Muscle layer of colon (tissue), 2 donors: ENCODE data around the gene ARHGEF6.

Experiments
- H3K27ac ChIP-seq: one replicate; pipeline ENCODE4 v1.7.0; 2013; ENCODE audit warnings: low read depth, mild to moderate bottlenecking, low read length, moderate library complexity
- H3K27me3 ChIP-seq, 2 donors: one replicate each; pipeline ENCODE4 v1.7.0; 2013; ENCODE audit warnings: low read length in 2 of 2, mild to moderate bottlenecking in 2 of 2; ENCODE audit not compliant: insufficient read depth in 2 of 2, control insufficient read depth in 1 of 2
- H3K36me3 ChIP-seq: one replicate; pipeline ENCODE4 v1.7.0; 2013; ENCODE audit warnings: mild to moderate bottlenecking, low read length; ENCODE audit not compliant: insufficient read depth
- H3K4me1 ChIP-seq: one replicate; pipeline ENCODE4 v1.7.0; 2013; ENCODE audit warnings: mild to moderate bottlenecking, low read length; ENCODE audit not compliant: insufficient read depth
- H3K4me3 ChIP-seq, 2 donors: one replicate each; pipeline ENCODE4 v1.7.0; 2013; ENCODE audit warnings: low read length in 2 of 2, low read depth in 1 of 2, mild to moderate bottlenecking in 1 of 2, moderate library complexity in 1 of 2
- H3K9ac ChIP-seq: one replicate; pipeline ENCODE4 v1.7.0; 2013; ENCODE audit warnings: low read length
- H3K9me3 ChIP-seq: one replicate; pipeline ENCODE4 v1.7.0; 2013; ENCODE audit warnings: mild to moderate bottlenecking, low read length
- donor health status: abdominal sarcoma.
- donor health status: Adenocarcinoma of cecum.

ARHGEF6 gene

GRCh38 chrX:136687457-136687856, 93.3 kb downstream of the ARHGEF6 start:
- H3K27ac ChIP-seq, result no peak overlapping the region
- no peak overlapping the region for H3K9ac ChIP-seq

GRCh38 chrX:136684120-136684519, 96.6 kb downstream of the ARHGEF6 start:
- no peaks in the 10 kb centered on the region for H3K36me3 ChIP-seq
- no peaks in the 10 kb centered on the region for H3K4me1 ChIP-seq
- no peak overlapping the region for H3K4me3 ChIP-seq
- H3K27me3 ChIP-seq, result peaks cover 0 to 5% of the 10 kb centered on the region in 2 donors
- H3K9me3 ChIP-seq, result no peaks in the 10 kb centered on the region
- H3K27ac ChIP-seq, result no peak overlapping the region
- no peak overlapping the region for H3K9ac ChIP-seq

More at GRCh38 chrX:136687457-136687856, 93.3 kb downstream of the ARHGEF6 start:
- H3K4me3 ChIP-seq, result no peak overlapping the region
- no peaks in the 10 kb centered on the region for H3K9me3 ChIP-seq
- no peaks in the 10 kb centered on the region for H3K36me3 ChIP-seq
- H3K4me1 ChIP-seq, result no peaks in the 10 kb centered on the region
- peaks cover 0 to 5% of the 10 kb centered on the region in 2 donors for H3K27me3 ChIP-seq

DNA sequence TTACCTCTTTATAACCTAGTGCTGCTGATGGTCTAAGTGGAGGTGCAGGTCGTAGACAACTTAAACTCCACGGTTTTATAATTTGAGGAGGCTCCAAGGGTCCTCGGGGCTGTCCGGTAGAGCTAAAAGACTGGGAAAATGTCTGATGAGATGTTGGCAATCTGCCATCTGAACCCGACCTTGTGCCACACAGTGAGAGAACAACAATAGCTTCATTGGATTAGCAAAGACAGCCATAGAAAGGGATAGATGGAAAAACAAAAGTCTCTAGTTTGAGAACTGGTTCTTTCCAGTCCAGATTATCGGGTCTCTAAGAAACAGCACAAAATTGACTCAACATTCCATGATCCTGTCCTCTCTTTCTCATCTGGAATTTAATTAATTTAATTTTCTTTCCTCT, 101.2 kb downstream of the ARHGEF6 start:
- H3K4me3 ChIP-seq, result no peak overlapping the region
- H3K9ac ChIP-seq, result no peak overlapping the region
- H3K27ac ChIP-seq, result no peak overlapping the region
- no peaks in the 10 kb centered on the region for H3K4me1 ChIP-seq
- H3K27me3 ChIP-seq, result no peaks in the 10 kb centered on the region
- H3K9me3 ChIP-seq, result no peaks in the 10 kb centered on the region
- H3K36me3 ChIP-seq, result no peaks in the 10 kb centered on the region

GRCh38 chrX:136674270-136674985, 106.3 kb downstream of the ARHGEF6 start:
- Histone ChIP-seq H3K27ac (no peak overlapping the region), H3K27me3 (no peaks in the 10 kb centered on the region), H3K4me1 (no peaks in the 10 kb centered on the region), H3K4me3 (no peak overlapping the region), H3K36me3 (no peaks in the 10 kb centered on the region), H3K9ac (no peak overlapping the region), H3K9me3 (no peaks in the 10 kb centered on the region)

DNA sequence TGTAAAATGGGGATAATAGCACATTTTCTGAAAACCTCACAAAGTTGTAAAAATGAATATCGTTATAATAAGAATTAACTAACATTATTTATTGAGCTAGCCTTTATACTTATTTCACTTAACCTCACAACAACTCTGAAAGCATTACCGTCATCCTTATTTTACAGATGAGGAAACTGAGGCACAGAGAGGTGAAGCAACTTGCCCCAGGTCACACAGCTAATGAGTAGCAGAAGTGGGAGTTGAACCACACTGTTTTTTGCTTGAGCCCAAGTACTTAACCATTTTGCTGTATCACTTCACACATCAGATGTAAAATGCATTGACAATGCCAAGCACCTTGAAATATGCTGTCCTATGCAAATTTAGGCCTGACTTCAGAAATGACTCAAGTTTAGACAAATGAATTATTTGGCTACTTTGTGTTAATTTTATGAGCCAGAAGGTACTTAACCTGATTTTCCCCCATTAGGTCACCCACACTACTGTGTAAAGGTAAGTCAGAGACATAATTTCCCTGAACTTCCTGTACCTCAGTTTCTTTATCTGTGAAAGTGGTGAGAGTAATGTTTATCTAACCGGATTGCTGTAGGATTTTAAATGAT, 109.6 kb downstream of the ARHGEF6 start:
- H3K27ac ChIP-seq, result no peak overlapping the region
- no peak overlapping the region for H3K9ac ChIP-seq
- H3K4me1 ChIP-seq, result no peaks in the 10 kb centered on the region
- H3K36me3 ChIP-seq, result no peaks in the 10 kb centered on the region
- H3K27me3 ChIP-seq, result no peaks in the 10 kb centered on the region
- H3K9me3 ChIP-seq, result no peaks in the 10 kb centered on the region
- no peak overlapping the region for H3K4me3 ChIP-seq

- no peak overlapping the region for H3K27ac ChIP-seq
- H3K9ac ChIP-seq, result no peak overlapping the region
- H3K36me3 ChIP-seq, result no peaks in the 10 kb centered on the region
- H3K4me1 ChIP-seq, result no peaks in the 10 kb centered on the region
- H3K4me3 ChIP-seq, result no peak overlapping the region
- no peaks in the 10 kb centered on the region for H3K27me3 ChIP-seq
- no peaks in the 10 kb centered on the region for H3K9me3 ChIP-seq
Observed at GRCh38 chrX:136667446-136668168, 113.1 kb downstream of the ARHGEF6 start.

- Histone ChIP-seq H3K9ac (no peak overlapping the region), H3K27me3 (no peaks in the 10 kb centered on the region), H3K4me3 (no peak overlapping the region), H3K36me3 (no peaks in the 10 kb centered on the region), H3K9me3 (no peaks in the 10 kb centered on the region), H3K27ac (no peak overlapping the region), H3K4me1 (no peaks in the 10 kb centered on the region)
Observed at GRCh38 chrX:136666088-136666487, 114.6 kb downstream of the ARHGEF6 start.

GRCh38 chrX:136665258-136665900, 115.4 kb downstream of the ARHGEF6 start:
- Histone ChIP-seq H3K27ac (no peak overlapping the region), H3K4me3 (no peak overlapping the region), H3K4me1 (no peaks in the 10 kb centered on the region), H3K27me3 (no peaks in the 10 kb centered on the region), H3K9me3 (no peaks in the 10 kb centered on the region), H3K9ac (no peak overlapping the region), H3K36me3 (no peaks in the 10 kb centered on the region)

DNA sequence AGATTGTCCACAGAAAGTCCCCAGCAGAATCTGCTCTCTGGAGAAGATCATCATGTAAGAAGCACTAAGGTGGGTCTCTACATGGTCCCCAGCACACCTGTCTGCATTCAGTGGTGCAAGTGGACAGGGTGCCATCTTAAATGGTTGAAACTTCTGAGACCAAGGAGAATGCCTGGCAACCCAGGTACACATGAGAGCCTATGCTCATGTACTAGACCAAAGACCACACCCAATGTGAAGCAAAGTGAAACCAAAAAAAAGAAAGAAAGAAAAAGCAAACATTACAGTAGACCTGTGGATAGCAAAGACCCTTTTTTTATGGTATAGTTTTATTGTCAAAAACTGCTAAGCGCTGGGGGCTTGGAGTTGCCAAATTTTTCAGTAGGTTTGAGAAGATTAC, 117.8 kb downstream of the ARHGEF6 start:
- Histone ChIP-seq H3K27ac (no peak overlapping the region), H3K27me3 (no peaks in the 10 kb centered on the region), H3K9ac (no peak overlapping the region), H3K4me3 (no peak overlapping the region), H3K36me3 (no peaks in the 10 kb centered on the region), H3K4me1 (no peaks in the 10 kb centered on the region), H3K9me3 (no peaks in the 10 kb centered on the region)

- H3K9me3 ChIP-seq, result no peaks in the 10 kb centered on the region
- H3K27ac ChIP-seq, result no peak overlapping the region
- no peak overlapping the region for H3K4me3 ChIP-seq
- no peaks in the 10 kb centered on the region for H3K36me3 ChIP-seq
- no peaks in the 10 kb centered on the region for H3K4me1 ChIP-seq
- H3K27me3 ChIP-seq, result no peaks in the 10 kb centered on the region
- no peak overlapping the region for H3K9ac ChIP-seq
Observed at GRCh38 chrX:136662104-136662503, 118.6 kb downstream of the ARHGEF6 start.

GRCh38 chrX:136660896-136661295, 119.8 kb downstream of the ARHGEF6 start:
- no peak overlapping the region for H3K27ac ChIP-seq
- H3K4me3 ChIP-seq, result no peak overlapping the region
- no peaks in the 10 kb centered on the region for H3K4me1 ChIP-seq
- H3K9ac ChIP-seq, result no peak overlapping the region
- H3K36me3 ChIP-seq, result no peaks in the 10 kb centered on the region
- H3K9me3 ChIP-seq, result no peaks in the 10 kb centered on the region
- no peaks in the 10 kb centered on the region for H3K27me3 ChIP-seq
